K562 (cell line): ENCODE data around the gene DHX32. TPM values are rescaled to one million over a fixed set of nuclear protein-coding genes. Genes with fewer than 3 reads are reported as not detected.

ENCODE experiments used
- BHLHE40 ChIP-seq: IDR thresholded peaks from 2 replicates; pipeline ENCODE4 v1.6.1; 2011; ENCODE audit warnings: low read length, improper control_type of control experiment
- DPF2 ChIP-seq: fragments of 450-650 bp; IDR thresholded peaks from 2 replicates; pipeline ENCODE4 v1.6.1; 2016
- KDM4B ChIP-seq, 2 experiments: fragments of 450-650 bp in 1 of 2; sonication (generic) in 1 of 2; IDR thresholded peaks; 2 replicates each; pipeline ENCODE4 v1.6.1; 2016 to 2017; ENCODE audit warnings: borderline replicate concordance in 2 of 2, antibody characterized with exemption in 1 of 2, low read depth in 1 of 2, mild to moderate bottlenecking in 1 of 2
- LARP7 ChIP-seq: fragments of 450-650 bp; IDR thresholded peaks from 2 replicates; pipeline ENCODE4 v1.6.1; 2016
- MEIS2 ChIP-seq: fragments of 450-650 bp; IDR thresholded peaks from 2 replicates; pipeline ENCODE4 v1.6.1; 2014; ENCODE audit warnings: mild to moderate bottlenecking; ENCODE audit not compliant: partially characterized antibody
- NCOA1 ChIP-seq: fragments of 450-650 bp; IDR thresholded peaks from 2 replicates; pipeline ENCODE4 v1.6.1; 2016; ENCODE audit warnings: low read depth
- NEUROD1 ChIP-seq: fragments of 150-350 bp; IDR thresholded peaks from 2 replicates; pipeline ENCODE4 v1.6.1; 2014; ENCODE audit warnings: borderline replicate concordance, low read length, low read depth; ENCODE audit not compliant: partially characterized antibody
- POLR2G ChIP-seq: fragments of 200-400 bp; formaldehyde crosslinking; IDR thresholded peaks from 2 replicates; pipeline ENCODE4 v1.6.1; 2017; ENCODE audit warnings: low read depth, mild to moderate bottlenecking, antibody characterized with exemption, low read length, moderate library complexity
- SIN3B ChIP-seq: fragments of 450-650 bp; IDR thresholded peaks from 2 replicates; pipeline ENCODE4 v1.6.1; 2017; ENCODE audit warnings: low read depth, mild to moderate bottlenecking, moderate library complexity
- SMAD4 ChIP-seq: fragments of 250-450 bp; sonication (Bioruptor Pico); conservative IDR thresholded peaks from 2 replicates; pipeline ENCODE4 v1.8.0; 2021; ENCODE audit warnings: inconsistent platforms, mild to moderate bottlenecking, moderate library complexity
- TAF1 ChIP-seq: IDR thresholded peaks from 2 replicates; pipeline ENCODE4 v1.6.1; 2011; ENCODE audit warnings: mild to moderate bottlenecking, low read length, moderate library complexity; ENCODE audit not compliant: insufficient read depth, control insufficient read depth, severe bottlenecking; ENCODE audit errors: extremely low read depth
- TBP ChIP-seq: optimal IDR thresholded peaks from 2 replicates; pipeline ENCODE3; 2011; ENCODE audit warnings: low read depth, low read length, improper control_type of control experiment
- polyA plus RNA-seq, 8 experiments: library from polyadenylated mRNA; depleted of rRNA in 4 of 8; stranded (reverse) in 5 of 8; unstranded in 3 of 8; fragments of >200 nt; fragmentation: Nextera tagmentation in 2 of 8; fragmentation: Illumina TruSeq in 1 of 8; extraction: Ambion mirVana in 2 of 8; extraction: Trizol in 1 of 8; gene quantifications; 2 replicates each; pipeline versions ENCODE4 v1.2.1 to v1.2.3, GENCODE V29; 2011 to 2014; ENCODE audit warnings: inconsistent platforms in 1 of 8, missing spikeins in 1 of 8
- total RNA-seq, 7 experiments: library from RNA; depleted of rRNA in 6 of 7; stranded (reverse); fragments of >200 nt in 6 of 7; fragmentation: Illumina TruSeq in 2 of 7; extraction: Trizol in 2 of 7; gene quantifications; 2 replicates each; pipeline versions ENCODE4 v1.2.1 to v1.2.3, GENCODE V29; 2011 to 2021; ENCODE audit warnings: low replicate concordance in 1 of 7
- TF ChIP-seq, protein P1 (sequence below): fragments of 450-650 bp; IDR thresholded peaks from 2 replicates; pipeline ENCODE4 v1.6.1; 2016; ENCODE audit warnings: mild to moderate bottlenecking
- TF ChIP-seq, protein P2 (sequence below): fragments of 450-650 bp; formaldehyde crosslinking; conservative IDR thresholded peaks from 2 replicates; pipeline ENCODE4 v1.4.0; 2022; ENCODE audit warnings: mild to moderate bottlenecking, missing genetic modification characterization
- TF ChIP-seq, protein P3 (sequence below): sonication (generic); formaldehyde crosslinking; IDR thresholded peaks from 2 replicates; pipeline ENCODE4 v1.8.0; 2022; ENCODE audit warnings: missing genetic modification reagents, mild to moderate bottlenecking, moderate library complexity, borderline replicate concordance
- TF ChIP-seq, protein P4 (sequence below): fragments of 450-650 bp; IDR thresholded peaks from 2 replicates; pipeline ENCODE4 v1.7.0; 2016; ENCODE audit warnings: borderline replicate concordance
- TF ChIP-seq, protein P5 (sequence below): fragments of 250-450 bp; sonication (Bioruptor Pico); IDR thresholded peaks from 2 replicates; pipeline ENCODE4 v1.8.0; 2021; ENCODE audit warnings: borderline replicate concordance, mild to moderate bottlenecking, moderate library complexity; ENCODE audit not compliant: poor library complexity, severe bottlenecking

The DHX32 gene
- total and polyA plus RNA-seq, 9 of the 15 experiments (the other 6 are each of a cell fraction or from before 2014, with no cell fraction given): 5.8 to 23.5 (median 17.5) TPM

DNA sequence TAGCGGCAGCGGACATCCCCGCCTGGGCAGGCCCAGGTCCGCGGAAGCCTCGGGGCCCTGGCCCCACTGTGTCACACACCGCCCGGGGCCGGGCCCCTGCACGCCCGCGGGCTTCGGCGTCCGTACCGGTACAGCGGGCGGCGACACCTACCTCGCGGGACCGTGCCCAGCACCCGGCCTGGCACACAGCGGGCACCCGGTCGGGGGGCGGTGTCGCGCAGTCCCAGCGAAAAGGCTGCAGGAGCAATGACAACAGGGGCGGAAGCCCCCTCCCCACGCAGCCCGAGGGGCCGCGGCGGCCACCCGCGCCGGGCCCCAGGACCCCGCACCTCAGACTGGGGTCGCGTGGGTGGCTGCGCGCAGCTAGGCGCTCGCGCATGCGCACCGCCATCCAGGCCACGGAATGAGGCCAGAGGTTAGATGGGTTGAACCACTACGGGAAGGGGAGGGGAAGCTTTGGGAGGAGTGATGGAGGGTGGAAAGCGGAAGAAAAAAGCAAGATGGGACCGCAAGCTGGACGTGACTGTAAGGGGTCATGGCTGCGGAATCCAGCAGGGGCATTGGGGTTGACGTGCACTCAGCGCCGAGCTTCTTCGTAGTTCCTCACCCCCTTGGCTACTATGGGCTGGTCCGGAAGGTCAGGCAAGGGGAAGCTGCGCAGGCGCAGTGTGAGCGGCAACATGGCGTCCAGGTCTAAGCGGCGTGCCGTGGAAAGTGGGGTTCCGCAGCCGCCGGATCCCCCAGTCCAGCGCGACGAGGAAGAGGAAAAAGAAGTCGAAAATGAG is 58.0 kb downstream of the DHX32 start, which contains the start of the genes BCCIP and UROS (continued):
- TF ChIP-seq, protein P1, sequence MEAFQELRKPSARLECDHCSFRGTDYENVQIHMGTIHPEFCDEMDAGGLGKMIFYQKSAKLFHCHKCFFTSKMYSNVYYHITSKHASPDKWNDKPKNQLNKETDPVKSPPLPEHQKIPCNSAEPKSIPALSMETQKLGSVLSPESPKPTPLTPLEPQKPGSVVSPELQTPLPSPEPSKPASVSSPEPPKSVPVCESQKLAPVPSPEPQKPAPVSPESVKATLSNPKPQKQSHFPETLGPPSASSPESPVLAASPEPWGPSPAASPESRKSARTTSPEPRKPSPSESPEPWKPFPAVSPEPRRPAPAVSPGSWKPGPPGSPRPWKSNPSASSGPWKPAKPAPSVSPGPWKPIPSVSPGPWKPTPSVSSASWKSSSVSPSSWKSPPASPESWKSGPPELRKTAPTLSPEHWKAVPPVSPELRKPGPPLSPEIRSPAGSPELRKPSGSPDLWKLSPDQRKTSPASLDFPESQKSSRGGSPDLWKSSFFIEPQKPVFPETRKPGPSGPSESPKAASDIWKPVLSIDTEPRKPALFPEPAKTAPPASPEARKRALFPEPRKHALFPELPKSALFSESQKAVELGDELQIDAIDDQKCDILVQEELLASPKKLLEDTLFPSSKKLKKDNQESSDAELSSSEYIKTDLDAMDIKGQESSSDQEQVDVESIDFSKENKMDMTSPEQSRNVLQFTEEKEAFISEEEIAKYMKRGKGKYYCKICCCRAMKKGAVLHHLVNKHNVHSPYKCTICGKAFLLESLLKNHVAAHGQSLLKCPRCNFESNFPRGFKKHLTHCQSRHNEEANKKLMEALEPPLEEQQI: peak; percentile 35; the same call in 1 of the 2 replicates
- TF ChIP-seq LARP7: peak; percentile 43; the same call in 1 of the 2 replicates
- no peak for TF ChIP-seq SMAD4 (CRISPR knock-in tag)
- TF ChIP-seq, protein P2, sequence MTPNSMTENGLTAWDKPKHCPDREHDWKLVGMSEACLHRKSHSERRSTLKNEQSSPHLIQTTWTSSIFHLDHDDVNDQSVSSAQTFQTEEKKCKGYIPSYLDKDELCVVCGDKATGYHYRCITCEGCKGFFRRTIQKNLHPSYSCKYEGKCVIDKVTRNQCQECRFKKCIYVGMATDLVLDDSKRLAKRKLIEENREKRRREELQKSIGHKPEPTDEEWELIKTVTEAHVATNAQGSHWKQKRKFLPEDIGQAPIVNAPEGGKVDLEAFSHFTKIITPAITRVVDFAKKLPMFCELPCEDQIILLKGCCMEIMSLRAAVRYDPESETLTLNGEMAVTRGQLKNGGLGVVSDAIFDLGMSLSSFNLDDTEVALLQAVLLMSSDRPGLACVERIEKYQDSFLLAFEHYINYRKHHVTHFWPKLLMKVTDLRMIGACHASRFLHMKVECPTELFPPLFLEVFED (CRISPR knock-in tag): peak; percentile 79; the same call in 1 of the 2 replicates
- TF ChIP-seq TBP: peak; percentile 88
- TF ChIP-seq, protein P3, sequence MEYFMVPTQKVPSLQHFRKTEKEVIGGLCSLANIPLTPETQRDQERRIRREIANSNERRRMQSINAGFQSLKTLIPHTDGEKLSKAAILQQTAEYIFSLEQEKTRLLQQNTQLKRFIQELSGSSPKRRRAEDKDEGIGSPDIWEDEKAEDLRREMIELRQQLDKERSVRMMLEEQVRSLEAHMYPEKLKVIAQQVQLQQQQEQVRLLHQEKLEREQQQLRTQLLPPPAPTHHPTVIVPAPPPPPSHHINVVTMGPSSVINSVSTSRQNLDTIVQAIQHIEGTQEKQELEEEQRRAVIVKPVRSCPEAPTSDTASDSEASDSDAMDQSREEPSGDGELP: peak; percentile 8; the same call in 1 of the 2 replicates
- TF ChIP-seq, protein P4, sequence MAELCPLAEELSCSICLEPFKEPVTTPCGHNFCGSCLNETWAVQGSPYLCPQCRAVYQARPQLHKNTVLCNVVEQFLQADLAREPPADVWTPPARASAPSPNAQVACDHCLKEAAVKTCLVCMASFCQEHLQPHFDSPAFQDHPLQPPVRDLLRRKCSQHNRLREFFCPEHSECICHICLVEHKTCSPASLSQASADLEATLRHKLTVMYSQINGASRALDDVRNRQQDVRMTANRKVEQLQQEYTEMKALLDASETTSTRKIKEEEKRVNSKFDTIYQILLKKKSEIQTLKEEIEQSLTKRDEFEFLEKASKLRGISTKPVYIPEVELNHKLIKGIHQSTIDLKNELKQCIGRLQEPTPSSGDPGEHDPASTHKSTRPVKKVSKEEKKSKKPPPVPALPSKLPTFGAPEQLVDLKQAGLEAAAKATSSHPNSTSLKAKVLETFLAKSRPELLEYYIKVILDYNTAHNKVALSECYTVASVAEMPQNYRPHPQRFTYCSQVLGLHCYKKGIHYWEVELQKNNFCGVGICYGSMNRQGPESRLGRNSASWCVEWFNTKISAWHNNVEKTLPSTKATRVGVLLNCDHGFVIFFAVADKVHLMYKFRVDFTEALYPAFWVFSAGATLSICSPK: no peak
- TF ChIP-seq POLR2G: peak; percentile 76
- TF ChIP-seq, protein P5, sequence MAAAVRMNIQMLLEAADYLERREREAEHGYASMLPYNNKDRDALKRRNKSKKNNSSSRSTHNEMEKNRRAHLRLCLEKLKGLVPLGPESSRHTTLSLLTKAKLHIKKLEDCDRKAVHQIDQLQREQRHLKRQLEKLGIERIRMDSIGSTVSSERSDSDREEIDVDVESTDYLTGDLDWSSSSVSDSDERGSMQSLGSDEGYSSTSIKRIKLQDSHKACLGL (CRISPR knock-in tag): no peak
- peak; percentile 53 for TF ChIP-seq NEUROD1
- peak; percentile 92 for TF ChIP-seq BHLHE40
- no peak for TF ChIP-seq KDM4B (IDR thresholded peaks at IDR 0.05; ENCODE audit: borderline replicate concordance in 2 of 2, low read depth in 1 of 2)
- peak; percentile 80 for TF ChIP-seq TAF1
- TF ChIP-seq MEIS2: peak; percentile 77
- TF ChIP-seq SIN3B: peak; percentile 56
- TF ChIP-seq DPF2: peak; percentile 41; the same call in 1 of the 2 replicates
- peak; percentile 47; the same call in 1 of the 2 replicates for TF ChIP-seq NCOA1
